ENCODE data around the gene CAPN8.

- TF ChIP-seq ZNF671 (CRISPR knock-in tag; IDR thresholded peaks at IDR 0.05) (no peak), ATF2 (CRISPR knock-in tag; IDR thresholded peaks at IDR 0.05; ENCODE audit: borderline replicate concordance, low read depth) (no peak)
Measured at GRCh38 chr1:223713546-223714420, 48.3 kb upstream of the CAPN8 start.
